NB4 (cell line): ENCODE measurements around the gene FTO.

Experiments
- MYC ChIP-seq: IDR thresholded peaks from 2 replicates; pipeline ENCODE4 v1.6.1; 2011; ENCODE audit warnings: low read depth, low read length
- POLR2A ChIP-seq: IDR thresholded peaks from 2 replicates; pipeline ENCODE4 v1.6.1; 2011; ENCODE audit warnings: mild to moderate bottlenecking; ENCODE audit not compliant: insufficient read length; ENCODE audit errors: extremely low read depth
- TF ChIP-seq, protein P1 (sequence below): IDR thresholded peaks from one replicate; pipeline ENCODE4 v1.5.1; 2012; ENCODE audit warnings: low read depth, low read length
- TF ChIP-seq, protein P2 (sequence below): IDR thresholded peaks from 2 replicates; pipeline ENCODE4 v1.6.1; 2011; ENCODE audit warnings: low read depth, low read length

DNA sequence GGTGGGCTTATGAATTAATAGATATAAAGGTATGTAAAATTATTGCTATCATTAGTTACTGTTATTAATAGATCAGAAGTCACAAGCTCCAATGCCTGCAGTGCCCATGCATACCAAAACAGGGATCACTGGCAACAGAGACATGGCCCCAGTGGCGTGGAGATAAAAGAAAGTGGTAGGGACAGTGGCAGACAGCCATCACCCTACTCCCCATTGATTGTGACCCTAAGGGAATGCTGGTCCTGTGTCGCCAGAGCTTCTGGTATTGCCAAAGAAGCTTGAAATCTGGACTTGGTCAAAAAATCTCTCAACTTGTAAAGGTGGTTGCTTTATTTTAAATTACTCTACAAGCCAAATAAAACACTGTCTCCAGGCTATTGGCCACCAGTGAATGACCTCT, 303.5 kb downstream of the FTO start:
- TF ChIP-seq, protein P1, sequence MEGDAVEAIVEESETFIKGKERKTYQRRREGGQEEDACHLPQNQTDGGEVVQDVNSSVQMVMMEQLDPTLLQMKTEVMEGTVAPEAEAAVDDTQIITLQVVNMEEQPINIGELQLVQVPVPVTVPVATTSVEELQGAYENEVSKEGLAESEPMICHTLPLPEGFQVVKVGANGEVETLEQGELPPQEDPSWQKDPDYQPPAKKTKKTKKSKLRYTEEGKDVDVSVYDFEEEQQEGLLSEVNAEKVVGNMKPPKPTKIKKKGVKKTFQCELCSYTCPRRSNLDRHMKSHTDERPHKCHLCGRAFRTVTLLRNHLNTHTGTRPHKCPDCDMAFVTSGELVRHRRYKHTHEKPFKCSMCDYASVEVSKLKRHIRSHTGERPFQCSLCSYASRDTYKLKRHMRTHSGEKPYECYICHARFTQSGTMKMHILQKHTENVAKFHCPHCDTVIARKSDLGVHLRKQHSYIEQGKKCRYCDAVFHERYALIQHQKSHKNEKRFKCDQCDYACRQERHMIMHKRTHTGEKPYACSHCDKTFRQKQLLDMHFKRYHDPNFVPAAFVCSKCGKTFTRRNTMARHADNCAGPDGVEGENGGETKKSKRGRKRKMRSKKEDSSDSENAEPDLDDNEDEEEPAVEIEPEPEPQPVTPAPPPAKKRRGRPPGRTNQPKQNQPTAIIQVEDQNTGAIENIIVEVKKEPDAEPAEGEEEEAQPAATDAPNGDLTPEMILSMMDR, result no peak
- TF ChIP-seq POLR2A (no peak), MYC (no peak)
- TF ChIP-seq, protein P2, sequence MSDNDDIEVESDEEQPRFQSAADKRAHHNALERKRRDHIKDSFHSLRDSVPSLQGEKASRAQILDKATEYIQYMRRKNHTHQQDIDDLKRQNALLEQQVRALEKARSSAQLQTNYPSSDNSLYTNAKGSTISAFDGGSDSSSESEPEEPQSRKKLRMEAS, result no peak
